NT2/D1 (cell line): ENCODE data around the gene MICOS13.
A peak's percentile ranks its signal among the peaks of the same experiment; 100 is the strongest.

Source experiments
- DNase-seq: peaks from one replicate; pipeline ENCODE4 v3.0.0-alpha.2; 2011; ENCODE audit warnings: low read depth, low spot score
- H3K27me3 ChIP-seq: 2 replicates; pipeline ENCODE4 v1.6.0; 2011; ENCODE audit warnings: mild to moderate bottlenecking; ENCODE audit not compliant: insufficient read length, insufficient read depth
- H3K36me3 ChIP-seq: 2 replicates; pipeline ENCODE4 v1.6.1; 2011; ENCODE audit warnings: mild to moderate bottlenecking, low read length, mixed read lengths; ENCODE audit not compliant: insufficient read depth, insufficient read length
- H3K4me1 ChIP-seq: 2 replicates; pipeline ENCODE4 v1.5.1; 2011; ENCODE audit not compliant: insufficient read depth, insufficient read length
- H3K4me3 ChIP-seq: 2 replicates; pipeline ENCODE4 v1.5.1; 2011; ENCODE audit warnings: low read depth; ENCODE audit not compliant: insufficient read length
- H3K9ac ChIP-seq: 2 replicates; pipeline ENCODE4 v1.6.0; 2011; ENCODE audit warnings: low read depth; ENCODE audit not compliant: insufficient read length
- H3K9me3 ChIP-seq: 2 replicates; pipeline ENCODE4 v1.5.1; 2011; ENCODE audit warnings: mild to moderate bottlenecking, low read length; ENCODE audit not compliant: insufficient read depth
- SUZ12 ChIP-seq: IDR thresholded peaks from 2 replicates; pipeline ENCODE4 v1.6.1; 2011; ENCODE audit not compliant: insufficient read length, insufficient read depth; ENCODE audit errors: extremely low read depth
- YY1 ChIP-seq: IDR thresholded peaks from 2 replicates; pipeline ENCODE4 v1.6.1; 2011; ENCODE audit not compliant: insufficient read length, insufficient read depth
- ZNF274 ChIP-seq: IDR thresholded peaks from 2 replicates; pipeline ENCODE4 v1.6.1; 2011; ENCODE audit warnings: mild to moderate bottlenecking, low read depth, low read length

The MICOS13 gene

DNA sequence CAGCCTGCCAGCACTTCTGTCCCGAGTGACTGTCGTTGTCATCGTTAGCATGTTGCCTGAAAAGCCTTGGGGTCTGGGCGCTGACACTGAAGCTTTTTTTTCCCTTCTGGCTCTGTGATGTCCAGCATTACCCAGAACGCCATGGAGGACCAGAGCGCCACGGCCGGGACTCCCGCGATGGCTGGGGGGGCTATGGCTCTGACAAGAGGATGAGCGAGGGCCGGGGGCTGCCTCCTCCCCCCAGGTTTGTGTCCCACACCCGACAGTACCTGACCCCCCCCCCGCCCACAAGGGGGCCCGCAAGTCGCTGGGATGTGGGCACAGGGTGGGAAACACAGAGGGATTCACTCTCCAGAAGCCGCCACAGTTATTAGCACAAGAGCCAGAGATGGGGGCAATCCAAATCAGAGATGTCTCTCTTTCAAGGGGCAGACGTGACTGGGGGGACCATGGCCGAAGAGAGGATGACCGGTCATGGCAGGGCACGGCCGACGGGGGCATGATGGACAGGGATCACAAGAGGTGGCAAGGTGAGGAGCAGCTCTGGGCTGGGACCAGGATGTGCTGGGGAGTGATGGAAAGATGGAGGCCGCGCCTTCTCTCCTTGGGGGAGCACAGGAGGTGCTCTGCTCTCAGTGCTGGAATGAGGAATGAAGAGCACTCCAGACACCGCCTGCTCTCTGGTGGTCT lies 13.2 kb downstream of the MICOS13 start:
- H3K36me3 ChIP-seq, result peaks cover 93% of the 10 kb centered on the region
- H3K4me1 ChIP-seq, result peaks cover 15% of the 10 kb centered on the region
- TF ChIP-seq SUZ12 (no peak), ZNF274 (no peak), YY1 (no peak)
- H3K27me3 ChIP-seq, result no peaks in the 10 kb centered on the region
- peak overlapping the region; percentile 42 for H3K9ac ChIP-seq
- H3K4me3 ChIP-seq, result no peak overlapping the region
- no peaks in the 10 kb centered on the region for H3K9me3 ChIP-seq
- no peak for DNase-seq

GRCh38 chr19:5665781-5666513 lies 14.4 kb downstream of the MICOS13 start:
- no peak overlapping the region for H3K4me3 ChIP-seq
- DNase-seq, result no peak
- H3K4me1 ChIP-seq, result peaks cover 15% of the 10 kb centered on the region
- no peak overlapping the region for H3K9ac ChIP-seq
- TF ChIP-seq ZNF274, result no peak
- no peak for TF ChIP-seq YY1
- TF ChIP-seq SUZ12, result no peak
- no peaks in the 10 kb centered on the region for H3K9me3 ChIP-seq
- peaks cover 94% of the 10 kb centered on the region for H3K36me3 ChIP-seq
- no peaks in the 10 kb centered on the region for H3K27me3 ChIP-seq

GRCh38 chr19:5664515-5664914 lies 15.8 kb downstream of the MICOS13 start:
- TF ChIP-seq ZNF274, result no peak
- no peak for TF ChIP-seq SUZ12
- no peak for TF ChIP-seq YY1
- Histone ChIP-seq H3K27me3 (no peaks in the 10 kb centered on the region), H3K36me3 (peaks cover 100% of the 10 kb centered on the region), H3K9me3 (no peaks in the 10 kb centered on the region), H3K4me3 (no peak overlapping the region), H3K9ac (no peak overlapping the region), H3K4me1 (peaks cover 15% of the 10 kb centered on the region)
- no peak for DNase-seq

DNA sequence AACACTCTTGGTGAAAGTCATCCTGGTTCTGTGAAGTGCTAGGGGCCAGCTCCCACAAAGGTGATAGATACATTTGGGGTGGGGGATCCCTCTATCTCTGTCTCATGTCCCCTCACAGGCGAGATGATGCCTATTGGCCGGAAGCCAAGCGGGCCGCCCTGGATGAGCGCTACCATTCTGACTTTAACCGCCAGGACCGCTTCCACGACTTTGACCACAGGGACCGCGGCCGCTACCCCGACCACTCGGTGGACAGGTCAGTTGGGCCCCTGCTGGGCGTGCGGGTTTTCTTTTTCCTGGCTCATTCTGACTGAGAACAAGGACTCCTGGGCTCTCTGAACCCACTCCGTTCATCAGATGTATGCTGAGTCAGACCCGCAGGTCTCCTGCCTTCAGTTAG lies 16.4 kb downstream of the MICOS13 start:
- TF ChIP-seq SUZ12, result no peak
- TF ChIP-seq ZNF274, result no peak
- TF ChIP-seq YY1, result no peak
- Histone ChIP-seq H3K36me3 (peaks cover 97% of the 10 kb centered on the region), H3K4me1 (peaks cover 11% of the 10 kb centered on the region), H3K9ac (no peak overlapping the region), H3K4me3 (no peak overlapping the region), H3K27me3 (no peaks in the 10 kb centered on the region), H3K9me3 (no peaks in the 10 kb centered on the region)
- no peak for DNase-seq

- peaks cover 93% of the 10 kb centered on the region for H3K36me3 ChIP-seq
Measured at GRCh38 chr19:5661483-5661882, 18.8 kb downstream of the MICOS13 start.

GRCh38 chr19:5655412-5655811 lies 24.9 kb downstream of the MICOS13 start:
- no peaks in the 10 kb centered on the region for H3K27me3 ChIP-seq
- H3K36me3 ChIP-seq, result peaks cover 93% of the 10 kb centered on the region
- no peak for DNase-seq
- H3K4me3 ChIP-seq, result no peak overlapping the region
- H3K4me1 ChIP-seq, result no peaks in the 10 kb centered on the region
- TF ChIP-seq SUZ12, result no peak
- no peaks in the 10 kb centered on the region for H3K9me3 ChIP-seq
- no peak overlapping the region for H3K9ac ChIP-seq

More at GRCh38 chr19:5661483-5661882, 18.8 kb downstream of the MICOS13 start:
- Histone ChIP-seq H3K27me3 (no peaks in the 10 kb centered on the region), H3K9ac (no peak overlapping the region), H3K4me1 (no peaks in the 10 kb centered on the region), H3K4me3 (no peak overlapping the region), H3K9me3 (no peaks in the 10 kb centered on the region)
- DNase-seq, result no peak
- TF ChIP-seq ZNF274 (no peak), YY1 (no peak), SUZ12 (no peak)

DNA sequence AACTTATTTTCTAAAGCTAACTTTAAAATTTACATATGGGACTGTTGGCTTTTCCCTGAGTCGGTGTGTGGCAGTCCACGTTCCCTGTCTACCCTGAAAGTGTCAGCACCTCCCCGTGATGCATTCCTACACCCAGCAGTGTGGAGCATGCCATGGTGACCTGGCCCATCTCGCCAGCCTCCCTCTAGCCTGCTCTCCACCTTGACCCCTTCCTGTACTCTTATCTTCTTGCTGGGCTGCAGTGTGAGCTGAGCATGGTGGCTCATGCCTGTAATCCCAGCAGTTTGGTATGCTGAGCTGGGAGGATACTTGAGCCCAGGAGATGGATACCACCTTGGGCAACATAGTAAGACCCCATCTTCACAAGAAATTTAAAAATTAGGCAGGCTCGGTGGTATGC lies 25.4 kb downstream of the MICOS13 start:
- Histone ChIP-seq H3K27me3 (no peaks in the 10 kb centered on the region), H3K9me3 (no peaks in the 10 kb centered on the region)

More for the DNA sequence above, 25.4 kb downstream of the MICOS13 start:
- no peak overlapping the region for H3K9ac ChIP-seq
- TF ChIP-seq SUZ12 (no peak), YY1 (no peak), ZNF274 (no peak)
- no peak for DNase-seq
- no peak overlapping the region for H3K4me3 ChIP-seq
- peaks cover 93% of the 10 kb centered on the region for H3K36me3 ChIP-seq
- no peaks in the 10 kb centered on the region for H3K4me1 ChIP-seq
